Endothelial cell of umbilical vein (primary cell): ENCODE results near the gene MALT1. TPM values are rescaled to one million over a fixed set of nuclear protein-coding genes. Genes with fewer than 3 reads are reported as not detected.

Experiments
- BruUV-seq: library from RNA; stranded (reverse); fragments of 400-500 nt; replicated peaks from 2 replicates; lab custom pipeline; 2021; lab: Mats Ljungman, UMichigan
- CTCF ChIA-PET: fragments of 300-600, 350-600 bp; sonication (Branson Sonifier 250); formaldehyde crosslinking; loops from one replicate; lab custom pipeline; 2021; ENCODE audit warnings: antibody characterized with exemption, inconsistent platforms; lab: Charles Lee
- POLR2A ChIA-PET: fragments of 300-600, 350-600 bp; sonication (Branson Sonifier 250); formaldehyde crosslinking; loops from one replicate; lab custom pipeline; 2021; ENCODE audit warnings: antibody characterized with exemption, inconsistent platforms; lab: Charles Lee
- DNase-seq: peaks from one replicate; pipeline ENCODE4 v3.0.0-alpha.2; 2011; ENCODE audit warnings: low read depth, low spot score
- FAIRE-seq: peaks from 2 replicates; lab custom pipeline; 2011; peaks lifted over from hg19 to GRCh38; lab: Jason Lieb, UNC
- H2AFZ ChIP-seq: 2 replicates; pipeline ENCODE4 v1.6.0; 2012; ENCODE audit warnings: low read depth, low read length, control low read depth, inconsistent platforms
- H3K27ac ChIP-seq: 2 replicates; pipeline ENCODE4 v1.5.1; 2011; ENCODE audit warnings: low read depth, mild to moderate bottlenecking, control low read depth, low read length, moderate library complexity; ENCODE audit not compliant: insufficient read depth
- H3K27me3 ChIP-seq, 2 experiments: 2 replicates each; pipeline versions ENCODE4 v1.6.0 to v1.6.1; 2011; ENCODE audit warnings: low read length in 2 of 2, mixed read lengths in 1 of 2; ENCODE audit not compliant: control insufficient read depth in 2 of 2, insufficient read depth in 2 of 2
- H3K36me3 ChIP-seq, 2 experiments: 2 replicates in 1 of 2; 3 replicates in 1 of 2; pipeline ENCODE4 v1.5.1; 2011; ENCODE audit warnings: low read length in 2 of 2, mild to moderate bottlenecking in 1 of 2, moderate library complexity in 1 of 2; ENCODE audit not compliant: control insufficient read depth in 2 of 2, insufficient read depth in 2 of 2; ENCODE audit errors: extremely low read depth in 1 of 2
- H3K4me1 ChIP-seq: 3 replicates; pipeline ENCODE4 v1.5.1; 2011; ENCODE audit warnings: mild to moderate bottlenecking, low read length; ENCODE audit not compliant: control insufficient read depth, insufficient read depth; ENCODE audit errors: extremely low read depth
- H3K4me2 ChIP-seq: 2 replicates; pipeline ENCODE4 v1.6.1; 2011; ENCODE audit warnings: low read length, control low read depth, mixed read lengths; ENCODE audit not compliant: insufficient read depth
- H3K4me3 ChIP-seq, 3 experiments: fragments of 200-600 bp in 1 of 3; sonication (generic), shearing (Covaris generic) in 1 of 3; replicated peaks in 1 of 3; 2 replicates each; pipeline ENCODE4 v1.5.1; 2011 to 2016; ENCODE audit warnings: control low read depth in 3 of 3, low read length in 3 of 3, mild to moderate bottlenecking in 2 of 3, inconsistent platforms in 1 of 3, low read depth in 1 of 3, moderate library complexity in 1 of 3; ENCODE audit not compliant: insufficient read depth in 1 of 3
- H3K79me2 ChIP-seq: 2 replicates; pipeline ENCODE4 v1.6.0; 2012; ENCODE audit warnings: low read length, inconsistent platforms; ENCODE audit not compliant: control insufficient read depth, insufficient read depth
- H3K9ac ChIP-seq: replicated peaks from 2 replicates; pipeline ENCODE3; 2011; ENCODE audit warnings: low read length, control low read depth; ENCODE audit not compliant: insufficient read depth; ENCODE audit errors: extremely low read depth
- H3K9me1 ChIP-seq: replicated peaks from 3 replicates; pipeline ENCODE4 v1.6.0; 2011; ENCODE audit warnings: mild to moderate bottlenecking, low read length; ENCODE audit not compliant: control insufficient read depth, insufficient read depth; ENCODE audit errors: extremely low read depth
- H3K9me3 ChIP-seq: replicated peaks from 2 replicates; pipeline ENCODE4 v1.5.1; 2012; ENCODE audit warnings: low read length, inconsistent platforms; ENCODE audit not compliant: control insufficient read depth, insufficient read depth
- H4K20me1 ChIP-seq: replicated peaks from 2 replicates; pipeline ENCODE3; 2011; ENCODE audit warnings: mild to moderate bottlenecking, low read length; ENCODE audit not compliant: control insufficient read depth, insufficient read depth; ENCODE audit errors: extremely low read depth
- CTCF ChIP-seq, 2 donors: IDR thresholded peaks; 1 replicate in 1 of 2; 2 replicates in 1 of 2; pipeline ENCODE4 v1.5.1; 2011; ENCODE audit warnings: low read length in 2 of 2, mild to moderate bottlenecking in 2 of 2, moderate library complexity in 2 of 2, control low read depth in 1 of 2, inconsistent platforms in 1 of 2, low read depth in 1 of 2; ENCODE audit not compliant: insufficient read depth in 1 of 2; ENCODE audit errors: extremely low read depth in 1 of 2
- EZH2 ChIP-seq: IDR thresholded peaks from 2 replicates; pipeline ENCODE4 v1.6.1; 2012; ENCODE audit warnings: borderline replicate concordance, low read depth, mild to moderate bottlenecking, moderate library complexity, low read length, inconsistent platforms; ENCODE audit not compliant: severe bottlenecking
- FOS ChIP-seq: IDR thresholded peaks from 2 replicates; pipeline ENCODE4 v1.6.1; 2011; ENCODE audit warnings: mild to moderate bottlenecking, low read length, moderate library complexity, borderline replicate concordance; ENCODE audit not compliant: insufficient read depth
- GATA2 ChIP-seq: IDR thresholded peaks from 2 replicates; pipeline ENCODE4 v1.7.0; 2011; ENCODE audit warnings: low read depth, mild to moderate bottlenecking, moderate library complexity, mixed read lengths, low read length; ENCODE audit not compliant: insufficient read length, insufficient read depth
- JUN ChIP-seq: IDR thresholded peaks from 2 replicates; pipeline ENCODE4 v1.6.1; 2011; ENCODE audit warnings: borderline replicate concordance, low read depth; ENCODE audit not compliant: insufficient read length, insufficient read depth
- MAX ChIP-seq: IDR thresholded peaks from 2 replicates; pipeline ENCODE4 v1.6.1; 2011; ENCODE audit not compliant: insufficient read depth, insufficient read length
- MYC ChIP-seq: IDR thresholded peaks from one replicate; pipeline ENCODE4 v1.6.1; 2011; ENCODE audit warnings: mild to moderate bottlenecking, low read depth, low read length
- POLR2A ChIP-seq: IDR thresholded peaks from 2 replicates; pipeline ENCODE4 v1.6.1; 2012; ENCODE audit warnings: low read depth, mild to moderate bottlenecking, control low read depth, low read length
- POLR2AphosphoS5 ChIP-seq: IDR thresholded peaks from 2 replicates; pipeline ENCODE4 v1.6.1; 2012; ENCODE audit warnings: low read depth, mild to moderate bottlenecking, control low read depth, low read length, moderate library complexity; ENCODE audit not compliant: insufficient read depth
- dilution Hi-C: fragments of 300-500 bp; cut with MboI; formaldehyde crosslinking; loops from one replicate; pipeline ENCODE4 v1.15.0; 2019; ENCODE audit warnings: low sequenced_read_pairs; ENCODE audit not compliant: extremely low pct_ligation_motif_present
- intact Hi-C: fragments of 100-400 bp; cut with micrococcal nuclease; formaldehyde crosslinking; loops from one replicate; pipeline ENCODE4 v1.10.0; 2022
- polyA plus RNA-seq, 4 experiments: library from polyadenylated mRNA; depleted of rRNA in 3 of 4; stranded (reverse) in 3 of 4; unstranded in 1 of 4; fragments of >200 nt; gene quantifications; 2 replicates each; pipeline versions ENCODE4 v1.2.1 to v1.2.3, GENCODE V29; 2011 to 2012; ENCODE audit warnings: missing spikeins in 1 of 4
- total RNA-seq: library from RNA; stranded (reverse); gene quantifications from 2 replicates; pipeline ENCODE4 v1.2.3, GENCODE V29; 2021

Gene MALT1
- total and polyA plus RNA-seq, 2 donors (not counting 3 experiments of a cell fraction or from before 2014, with no cell fraction given), result 2.8 to 5.1 TPM

- Histone ChIP-seq H4K20me1 (no peaks in the 10 kb centered on the region), H2AFZ (no peak overlapping the region), H3K27me3 (no peaks in the 10 kb centered on the region), H3K4me1 (peaks cover 20% of the 10 kb centered on the region), H3K9me1 (no peaks in the 10 kb centered on the region), H3K9me3 (no peaks in the 10 kb centered on the region), H3K79me2 (no peaks in the 10 kb centered on the region), H3K27ac (no peak overlapping the region), H3K36me3 (no peaks in the 10 kb centered on the region), H3K4me3 (no peak overlapping the region), H3K9ac (no peak overlapping the region), H3K4me2 (no peak overlapping the region)
- BruUV-seq, result no TSS peak
- CTCF ChIA-PET, result interaction anchor here (1.0 to 1.6 kb wide), 2 partner anchors 9 to 90 kb away, joined by 3 to 4 read pairs; no protein-coding TSS in a partner anchor
- FAIRE-seq (no peak), DNase-seq (no peak)
- POLR2A ChIA-PET, result no interaction called here
- TF ChIP-seq CTCF (IDR thresholded peaks at IDR 0.05; ENCODE audit: extremely low read depth in 1 of 2, insufficient read depth in 1 of 2, low read depth in 1 of 2, low read length in 2 of 2) (no peak), POLR2AphosphoS5 (no peak), FOS (no peak), POLR2A (no peak), EZH2 (no peak), MYC (no peak), JUN (no peak), MAX (no peak), GATA2 (no peak)
- intact Hi-C loops (loop anchor here (5.0 kb wide), 3 partner anchors 88 to 632 kb away; partner anchors contain the start of gene NEDD4L), dilution Hi-C loops (no loop called here)
Measured at GRCh38 chr18:58674159-58674558, 2.9 kb downstream of the MALT1 start.
